GM23338 (cell line): ENCODE data around the gene KIFAP3.

ENCODE experiments used
- CTCF ChIP-seq, 2 experiments: fragments of 200-600 bp in 1 of 2; sonication (generic) in 1 of 2; conservative IDR thresholded peaks; 2 replicates each; pipeline versions ENCODE4 v1.5.1 to v1.6.1; 2016 to 2017; ENCODE audit warnings: antibody characterized with exemption in 2 of 2, low read depth in 2 of 2, mild to moderate bottlenecking in 2 of 2, moderate library complexity in 1 of 2
- EZH2 ChIP-seq: fragments of 200-600 bp; sonication (generic); IDR thresholded peaks from one replicate; pipeline ENCODE4 v1.8.0; 2017; ENCODE audit warnings: antibody characterized with exemption, mild to moderate bottlenecking, low read depth; ENCODE audit not compliant: unreplicated experiment
- EZH2phosphoT487 ChIP-seq: fragments of 200-600 bp; sonication (generic); IDR thresholded peaks from one replicate; pipeline ENCODE4 v1.8.1; 2018; ENCODE audit warnings: antibody characterized with exemption; ENCODE audit not compliant: unreplicated experiment
- POLR2AphosphoS5 ChIP-seq: IDR thresholded peaks from 2 replicates; pipeline ENCODE4 v1.6.1; 2016; ENCODE audit warnings: antibody characterized with exemption, low read depth
- STAT1 ChIP-seq: IDR thresholded peaks from one replicate; pipeline ENCODE4 v1.6.1; 2016; ENCODE audit warnings: antibody characterized with exemption; ENCODE audit not compliant: unreplicated experiment
- TF ChIP-seq, protein P1 (sequence below): IDR thresholded peaks from one replicate; pipeline ENCODE4 v1.6.1; 2018; ENCODE audit warnings: antibody characterized with exemption; ENCODE audit not compliant: unreplicated experiment

- TF ChIP-seq CTCF (conservative IDR thresholded peaks at IDR 0.05; ENCODE audit: low read depth in 2 of 2): no peak
- TF ChIP-seq POLR2AphosphoS5: no peak
- TF ChIP-seq EZH2: no peak
- no peak for TF ChIP-seq EZH2phosphoT487
- TF ChIP-seq, protein P1, sequence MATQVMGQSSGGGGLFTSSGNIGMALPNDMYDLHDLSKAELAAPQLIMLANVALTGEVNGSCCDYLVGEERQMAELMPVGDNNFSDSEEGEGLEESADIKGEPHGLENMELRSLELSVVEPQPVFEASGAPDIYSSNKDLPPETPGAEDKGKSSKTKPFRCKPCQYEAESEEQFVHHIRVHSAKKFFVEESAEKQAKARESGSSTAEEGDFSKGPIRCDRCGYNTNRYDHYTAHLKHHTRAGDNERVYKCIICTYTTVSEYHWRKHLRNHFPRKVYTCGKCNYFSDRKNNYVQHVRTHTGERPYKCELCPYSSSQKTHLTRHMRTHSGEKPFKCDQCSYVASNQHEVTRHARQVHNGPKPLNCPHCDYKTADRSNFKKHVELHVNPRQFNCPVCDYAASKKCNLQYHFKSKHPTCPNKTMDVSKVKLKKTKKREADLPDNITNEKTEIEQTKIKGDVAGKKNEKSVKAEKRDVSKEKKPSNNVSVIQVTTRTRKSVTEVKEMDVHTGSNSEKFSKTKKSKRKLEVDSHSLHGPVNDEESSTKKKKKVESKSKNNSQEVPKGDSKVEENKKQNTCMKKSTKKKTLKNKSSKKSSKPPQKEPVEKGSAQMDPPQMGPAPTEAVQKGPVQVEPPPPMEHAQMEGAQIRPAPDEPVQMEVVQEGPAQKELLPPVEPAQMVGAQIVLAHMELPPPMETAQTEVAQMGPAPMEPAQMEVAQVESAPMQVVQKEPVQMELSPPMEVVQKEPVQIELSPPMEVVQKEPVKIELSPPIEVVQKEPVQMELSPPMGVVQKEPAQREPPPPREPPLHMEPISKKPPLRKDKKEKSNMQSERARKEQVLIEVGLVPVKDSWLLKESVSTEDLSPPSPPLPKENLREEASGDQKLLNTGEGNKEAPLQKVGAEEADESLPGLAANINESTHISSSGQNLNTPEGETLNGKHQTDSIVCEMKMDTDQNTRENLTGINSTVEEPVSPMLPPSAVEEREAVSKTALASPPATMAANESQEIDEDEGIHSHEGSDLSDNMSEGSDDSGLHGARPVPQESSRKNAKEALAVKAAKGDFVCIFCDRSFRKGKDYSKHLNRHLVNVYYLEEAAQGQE: no peak
- no peak for TF ChIP-seq STAT1
These were observed 173.4 kb downstream of the KIFAP3 start for GRCh38 chr1:169901115-169901514.
